ENCODE results near the gene TM2D3. TPM values are rescaled to one million over a fixed set of nuclear protein-coding genes. Genes with fewer than 3 reads are reported as not detected.

Gene TM2D3
- total and polyA plus RNA-seq, 2 donors (not counting 1 experiment from before 2014, with no cell fraction given) = 46.1 to 71.5 TPM

- Histone ChIP-seq H3K4me1 (ENCODE audit: control insufficient read depth, extremely low read depth, insufficient read depth, low read length) (no peaks in the 10 kb centered on the region), H3K36me3 (ENCODE audit: control insufficient read depth, insufficient read depth, low read length) (no peaks in the 10 kb centered on the region), H3K4me2 (ENCODE audit: extremely low read depth, insufficient read depth, low read length) (no peak overlapping the region), H3K27ac (ENCODE audit: insufficient read depth, low read length) (no peak overlapping the region), H4K20me1 (ENCODE audit: control insufficient read depth, extremely low read depth, insufficient read depth, low read length) (no peaks in the 10 kb centered on the region), H3K79me2 (ENCODE audit: control insufficient read depth, insufficient read depth, low read length) (no peaks in the 10 kb centered on the region), H3K27me3 (ENCODE audit: control insufficient read depth, insufficient read depth, low read length) (no peaks in the 10 kb centered on the region), H3K9ac (ENCODE audit: insufficient read depth, low read length) (no peak overlapping the region), H3K4me3 (replicated peaks in 1 of 4; ENCODE audit: control extremely low read depth in 1 of 4, insufficient read depth in 1 of 4, low read depth in 3 of 4, low read length in 4 of 4) (no peak overlapping the region), H3K9me3 (ENCODE audit: control insufficient read depth, insufficient read depth, low read depth, low read length) (no peaks in the 10 kb centered on the region), H2AFZ (ENCODE audit: low read length) (no peak overlapping the region)
- DNase-seq (ENCODE audit: low read depth in 2 of 2) = no peak
- TF ChIP-seq, protein P1, sequence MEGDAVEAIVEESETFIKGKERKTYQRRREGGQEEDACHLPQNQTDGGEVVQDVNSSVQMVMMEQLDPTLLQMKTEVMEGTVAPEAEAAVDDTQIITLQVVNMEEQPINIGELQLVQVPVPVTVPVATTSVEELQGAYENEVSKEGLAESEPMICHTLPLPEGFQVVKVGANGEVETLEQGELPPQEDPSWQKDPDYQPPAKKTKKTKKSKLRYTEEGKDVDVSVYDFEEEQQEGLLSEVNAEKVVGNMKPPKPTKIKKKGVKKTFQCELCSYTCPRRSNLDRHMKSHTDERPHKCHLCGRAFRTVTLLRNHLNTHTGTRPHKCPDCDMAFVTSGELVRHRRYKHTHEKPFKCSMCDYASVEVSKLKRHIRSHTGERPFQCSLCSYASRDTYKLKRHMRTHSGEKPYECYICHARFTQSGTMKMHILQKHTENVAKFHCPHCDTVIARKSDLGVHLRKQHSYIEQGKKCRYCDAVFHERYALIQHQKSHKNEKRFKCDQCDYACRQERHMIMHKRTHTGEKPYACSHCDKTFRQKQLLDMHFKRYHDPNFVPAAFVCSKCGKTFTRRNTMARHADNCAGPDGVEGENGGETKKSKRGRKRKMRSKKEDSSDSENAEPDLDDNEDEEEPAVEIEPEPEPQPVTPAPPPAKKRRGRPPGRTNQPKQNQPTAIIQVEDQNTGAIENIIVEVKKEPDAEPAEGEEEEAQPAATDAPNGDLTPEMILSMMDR (conservative IDR thresholded peaks at IDR 0.05 in 1 of 2, IDR thresholded peaks at IDR 0.05 in 1 of 2; ENCODE audit: low read depth in 1 of 2, low read length in 2 of 2) = no peak
- TF ChIP-seq EZH2 (IDR thresholded peaks at IDR 0.05; ENCODE audit: low read length, missing control alignments) = no peak
These were observed 30.2 kb downstream of the TM2D3 start for GRCh38 chr15:101621961-101622360.

- H3K9me3 ChIP-seq (ENCODE audit: control insufficient read depth, insufficient read depth, low read depth, low read length) = no peaks in the 10 kb centered on the region
- no peak overlapping the region for H3K4me3 ChIP-seq (replicated peaks in 1 of 4; ENCODE audit: control extremely low read depth in 1 of 4, insufficient read depth in 1 of 4, low read depth in 3 of 4, low read length in 4 of 4)
- no peaks in the 10 kb centered on the region for H3K79me2 ChIP-seq (ENCODE audit: control insufficient read depth, insufficient read depth, low read length)
- no peaks in the 10 kb centered on the region for H3K36me3 ChIP-seq (ENCODE audit: control insufficient read depth, insufficient read depth, low read length)
- no peak overlapping the region for H3K27ac ChIP-seq (ENCODE audit: insufficient read depth, low read length)
- H3K27me3 ChIP-seq (ENCODE audit: control insufficient read depth, insufficient read depth, low read length) = no peaks in the 10 kb centered on the region
- no peak overlapping the region for H3K4me2 ChIP-seq (ENCODE audit: extremely low read depth, insufficient read depth, low read length)
- DNase-seq (ENCODE audit: low read depth in 2 of 2) = no peak
- no peak overlapping the region for H3K9ac ChIP-seq (ENCODE audit: insufficient read depth, low read length)
- H2AFZ ChIP-seq (ENCODE audit: low read length) = no peak overlapping the region
- H3K4me1 ChIP-seq (ENCODE audit: control insufficient read depth, extremely low read depth, insufficient read depth, low read length) = no peaks in the 10 kb centered on the region
- H4K20me1 ChIP-seq (ENCODE audit: control insufficient read depth, extremely low read depth, insufficient read depth, low read length) = no peaks in the 10 kb centered on the region
- TF ChIP-seq, protein P1 (conservative IDR thresholded peaks at IDR 0.05 in 1 of 2, IDR thresholded peaks at IDR 0.05 in 1 of 2; ENCODE audit: low read depth in 1 of 2, low read length in 2 of 2) = no peak
- no peak for TF ChIP-seq EZH2 (IDR thresholded peaks at IDR 0.05; ENCODE audit: low read length, missing control alignments)
These were observed 31.5 kb downstream of the TM2D3 start for GRCh38 chr15:101620671-101621070.

- TF ChIP-seq, protein P1 (conservative IDR thresholded peaks at IDR 0.05 in 1 of 2, IDR thresholded peaks at IDR 0.05 in 1 of 2; ENCODE audit: low read depth in 1 of 2, low read length in 2 of 2) = no peak
- no peak for TF ChIP-seq EZH2 (IDR thresholded peaks at IDR 0.05; ENCODE audit: low read length, missing control alignments)
- Histone ChIP-seq H3K4me2 (ENCODE audit: extremely low read depth, insufficient read depth, low read length) (no peak overlapping the region), H3K27ac (ENCODE audit: insufficient read depth, low read length) (no peak overlapping the region), H3K4me3 (replicated peaks in 1 of 4; ENCODE audit: control extremely low read depth in 1 of 4, insufficient read depth in 1 of 4, low read depth in 3 of 4, low read length in 4 of 4) (no peak overlapping the region), H4K20me1 (ENCODE audit: control insufficient read depth, extremely low read depth, insufficient read depth, low read length) (no peaks in the 10 kb centered on the region), H2AFZ (ENCODE audit: low read length) (no peak overlapping the region), H3K9me3 (ENCODE audit: control insufficient read depth, insufficient read depth, low read depth, low read length) (no peaks in the 10 kb centered on the region), H3K36me3 (ENCODE audit: control insufficient read depth, insufficient read depth, low read length) (no peaks in the 10 kb centered on the region), H3K79me2 (ENCODE audit: control insufficient read depth, insufficient read depth, low read length) (no peaks in the 10 kb centered on the region), H3K27me3 (ENCODE audit: control insufficient read depth, insufficient read depth, low read length) (no peaks in the 10 kb centered on the region), H3K9ac (ENCODE audit: insufficient read depth, low read length) (no peak overlapping the region), H3K4me1 (ENCODE audit: control insufficient read depth, extremely low read depth, insufficient read depth, low read length) (no peaks in the 10 kb centered on the region)
- no peak for DNase-seq (ENCODE audit: low read depth in 2 of 2)
These were observed 32.6 kb downstream of the TM2D3 start for GRCh38 chr15:101619615-101619865.

Measured in fibroblast of lung (primary cell).